DND-41 (cell line): Measurements from ENCODE around the gene KRT80.
"Not testable (repeated sequence)": the region's sequence is repeated elsewhere in the genome, so short reads cannot be mapped to it uniquely, and the experiment has no call there.

Source experiments
- ATAC-seq: fragments of 200-7000 bp; cut with Tn5 transposase; 3 replicates; pipeline ENCODE4 v1.9.1; 2021; ENCODE audit warnings: low read depth; ENCODE audit not compliant: insufficient read depth
- DNase-seq: peaks from one replicate; pipeline ENCODE4 v3.0.0-alpha.2; 2020
- H2AFZ ChIP-seq: 2 replicates; pipeline ENCODE4 v1.6.0; 2012; ENCODE audit warnings: low read depth, low read length
- H3K27ac ChIP-seq: 2 replicates; pipeline ENCODE4 v1.5.1; 2012; ENCODE audit warnings: low read length, inconsistent platforms
- H3K27me3 ChIP-seq: fragments of 200-600 bp; sonication (generic); 2 replicates; pipeline ENCODE4 v1.6.0; 2012; ENCODE audit warnings: low read length, mild to moderate bottlenecking, inconsistent platforms; ENCODE audit not compliant: insufficient read depth, poor library complexity
- H3K36me3 ChIP-seq: 2 replicates; pipeline ENCODE4 v1.5.1; 2012; ENCODE audit warnings: low read length, inconsistent platforms; ENCODE audit not compliant: insufficient read depth
- H3K4me1 ChIP-seq: 2 replicates; pipeline ENCODE4 v1.5.1; 2012; ENCODE audit warnings: mild to moderate bottlenecking, low read length; ENCODE audit not compliant: insufficient read depth
- H3K4me2 ChIP-seq: 2 replicates; pipeline ENCODE4 v1.6.0; 2012; ENCODE audit warnings: mild to moderate bottlenecking, moderate library complexity, low read length, inconsistent platforms; ENCODE audit not compliant: insufficient read depth
- H3K4me3 ChIP-seq, 2 experiments: fragments of 200-600 bp in 1 of 2; shearing (Covaris generic) in 1 of 2; 2 replicates each; pipeline ENCODE4 v1.5.1; 2012 to 2016; ENCODE audit warnings: inconsistent platforms in 2 of 2, low read length in 2 of 2, mild to moderate bottlenecking in 2 of 2, low read depth in 1 of 2, moderate library complexity in 1 of 2
- H3K79me2 ChIP-seq: 2 replicates; pipeline ENCODE4 v1.6.0; 2012; ENCODE audit warnings: low read length, inconsistent platforms; ENCODE audit not compliant: insufficient read depth
- H3K9ac ChIP-seq: 2 replicates; pipeline ENCODE4 v1.6.0; 2012; ENCODE audit warnings: low read depth, mild to moderate bottlenecking, inconsistent platforms, low read length, moderate library complexity
- H3K9me3 ChIP-seq: 2 replicates; pipeline ENCODE4 v1.5.1; 2012; ENCODE audit warnings: low read length, moderate library complexity, mild to moderate bottlenecking, inconsistent platforms; ENCODE audit not compliant: insufficient read depth, severe bottlenecking
- H4K20me1 ChIP-seq: 2 replicates; pipeline ENCODE4 v1.6.0; 2012; ENCODE audit warnings: low read length; ENCODE audit not compliant: insufficient read depth
- EZH2 ChIP-seq: IDR thresholded peaks from 3 replicates; pipeline ENCODE4 v1.6.1; 2012; ENCODE audit warnings: borderline replicate concordance, low read depth, mild to moderate bottlenecking, moderate library complexity, low read length, inconsistent platforms; ENCODE audit not compliant: severe bottlenecking
- TF ChIP-seq, protein P1 (sequence below): IDR thresholded peaks from 2 replicates; pipeline ENCODE4 v1.5.1; 2012; ENCODE audit warnings: borderline replicate concordance, low read length, moderate library complexity, mild to moderate bottlenecking; ENCODE audit not compliant: poor library complexity, severe bottlenecking; ENCODE audit errors: extremely low read depth

KRT80 gene

DNA sequence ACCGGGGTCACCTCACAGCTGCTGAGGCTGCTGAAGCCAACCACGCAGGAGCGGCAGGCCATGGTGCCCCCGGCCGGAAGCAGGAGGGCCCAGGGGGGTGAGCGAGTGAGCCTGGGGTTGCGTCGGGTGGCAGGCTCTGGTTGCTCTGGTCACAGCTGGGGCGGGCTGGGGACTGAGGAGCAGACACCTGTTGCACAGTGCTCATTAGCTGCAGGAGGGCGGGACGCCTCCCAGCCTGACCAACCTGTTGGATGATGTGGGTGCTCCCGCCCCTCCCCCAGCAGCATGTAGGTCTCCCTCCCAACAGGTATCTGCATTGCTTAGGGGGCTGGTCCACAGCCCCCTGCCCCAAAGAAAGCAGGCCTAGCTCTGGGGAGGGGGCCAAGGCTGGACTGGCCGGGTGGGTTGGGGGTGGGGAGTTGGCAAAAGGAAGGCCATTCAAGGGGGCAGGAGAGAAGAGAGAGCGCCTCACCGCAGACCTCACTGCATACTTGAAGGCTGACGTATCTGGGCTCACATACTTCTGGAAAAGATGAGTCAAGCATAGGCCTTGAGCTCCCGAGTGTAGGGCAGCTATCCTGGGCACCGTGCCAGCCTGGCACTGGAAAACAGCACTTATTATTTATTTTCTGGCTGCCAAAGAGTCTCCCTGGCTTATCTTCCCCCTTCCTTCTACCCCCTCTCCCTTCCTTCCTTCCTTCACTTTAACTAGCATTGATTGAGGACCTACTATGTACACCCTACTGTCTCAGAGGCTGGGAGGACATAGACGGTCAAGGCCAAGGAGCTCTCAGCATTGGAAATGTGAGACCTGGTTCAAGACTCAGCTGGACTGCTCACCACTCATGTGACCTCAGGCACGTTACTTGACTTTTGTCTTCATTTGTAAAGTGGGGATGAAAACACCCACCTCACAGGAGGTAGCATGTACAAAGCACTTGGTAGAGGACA is at the start of gene KRT80:
TSS of gene KRT80 (minus strand) at position 174 of the 951 bp plus-strand sequence. CDS start at position 62, 112 bp downstream.
- H3K27me3 ChIP-seq, result peaks cover 16% of the 10 kb centered on the region
- H3K4me2 ChIP-seq, result no peak within 1 kb of the TSS
- H3K4me1 ChIP-seq, result no peaks in the 10 kb centered on the region
- peaks cover 18% of the 10 kb centered on the region for H4K20me1 ChIP-seq
- no peak for DNase-seq
- H2AFZ ChIP-seq, result no peak within 1 kb of the TSS
- H3K9ac ChIP-seq, result no peak within 1 kb of the TSS
- H3K27ac ChIP-seq, result no peak within 1 kb of the TSS
- H3K79me2 ChIP-seq, result no peaks in the 10 kb centered on the region
- TF ChIP-seq, protein P1, sequence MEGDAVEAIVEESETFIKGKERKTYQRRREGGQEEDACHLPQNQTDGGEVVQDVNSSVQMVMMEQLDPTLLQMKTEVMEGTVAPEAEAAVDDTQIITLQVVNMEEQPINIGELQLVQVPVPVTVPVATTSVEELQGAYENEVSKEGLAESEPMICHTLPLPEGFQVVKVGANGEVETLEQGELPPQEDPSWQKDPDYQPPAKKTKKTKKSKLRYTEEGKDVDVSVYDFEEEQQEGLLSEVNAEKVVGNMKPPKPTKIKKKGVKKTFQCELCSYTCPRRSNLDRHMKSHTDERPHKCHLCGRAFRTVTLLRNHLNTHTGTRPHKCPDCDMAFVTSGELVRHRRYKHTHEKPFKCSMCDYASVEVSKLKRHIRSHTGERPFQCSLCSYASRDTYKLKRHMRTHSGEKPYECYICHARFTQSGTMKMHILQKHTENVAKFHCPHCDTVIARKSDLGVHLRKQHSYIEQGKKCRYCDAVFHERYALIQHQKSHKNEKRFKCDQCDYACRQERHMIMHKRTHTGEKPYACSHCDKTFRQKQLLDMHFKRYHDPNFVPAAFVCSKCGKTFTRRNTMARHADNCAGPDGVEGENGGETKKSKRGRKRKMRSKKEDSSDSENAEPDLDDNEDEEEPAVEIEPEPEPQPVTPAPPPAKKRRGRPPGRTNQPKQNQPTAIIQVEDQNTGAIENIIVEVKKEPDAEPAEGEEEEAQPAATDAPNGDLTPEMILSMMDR, result no peak
- no peak for TF ChIP-seq EZH2
- H3K4me3 ChIP-seq, result no peak within 1 kb of the TSS
- H3K9me3 ChIP-seq, result no peaks in the 10 kb centered on the region
- H3K36me3 ChIP-seq, result no peaks in the 10 kb centered on the region
- ATAC-seq, result no peak

DNA sequence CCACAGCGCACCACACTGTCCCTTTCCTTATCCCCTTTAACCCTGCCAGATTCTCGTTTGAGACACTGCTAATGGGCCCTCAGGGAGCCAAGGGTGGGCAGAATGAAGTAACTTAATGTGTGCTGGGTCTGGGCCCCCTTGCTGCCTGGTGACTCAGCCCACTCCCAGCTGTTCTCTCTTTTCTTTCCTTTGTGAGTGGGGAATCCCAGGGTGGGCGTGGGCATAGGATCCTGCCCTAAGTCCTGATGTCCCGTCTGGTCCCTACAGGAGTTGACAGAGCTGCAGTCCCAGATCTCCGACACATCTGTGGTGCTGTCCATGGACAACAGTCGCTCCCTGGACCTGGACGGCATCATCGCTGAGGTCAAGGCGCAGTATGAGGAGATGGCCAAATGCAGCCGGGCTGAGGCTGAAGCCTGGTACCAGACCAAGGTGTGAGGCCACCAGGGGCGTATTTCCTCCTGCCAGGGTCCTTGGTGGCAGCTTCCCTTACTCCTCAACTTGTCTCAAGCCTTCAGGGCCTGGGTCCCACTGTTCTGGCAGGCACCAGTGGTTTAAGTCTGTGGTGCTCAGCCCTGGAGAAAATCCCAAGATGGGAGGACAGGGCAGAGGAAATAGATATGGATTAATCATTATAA is 49.5 kb upstream of the KRT80 start:
- no peak overlapping the region for H3K4me3 ChIP-seq
- TF ChIP-seq EZH2, result no peak
- TF ChIP-seq, protein P1, result no peak
- ATAC-seq (no peak), DNase-seq (no peak)
- H3K27me3 ChIP-seq, result peaks cover 6% of the 10 kb centered on the region
- no peaks in the 10 kb centered on the region for H3K36me3 ChIP-seq
- no peak overlapping the region for H3K27ac ChIP-seq
- H3K9me3 ChIP-seq, result no peaks in the 10 kb centered on the region
- peaks cover 5% of the 10 kb centered on the region; the same call in 1 of the 2 replicates for H4K20me1 ChIP-seq
- H3K4me2 ChIP-seq, result no peak overlapping the region
- no peaks in the 10 kb centered on the region for H3K4me1 ChIP-seq
- H3K79me2 ChIP-seq, result no peaks in the 10 kb centered on the region
- H3K9ac ChIP-seq, result no peak overlapping the region
- H2AFZ ChIP-seq, result no peak overlapping the region

DNA sequence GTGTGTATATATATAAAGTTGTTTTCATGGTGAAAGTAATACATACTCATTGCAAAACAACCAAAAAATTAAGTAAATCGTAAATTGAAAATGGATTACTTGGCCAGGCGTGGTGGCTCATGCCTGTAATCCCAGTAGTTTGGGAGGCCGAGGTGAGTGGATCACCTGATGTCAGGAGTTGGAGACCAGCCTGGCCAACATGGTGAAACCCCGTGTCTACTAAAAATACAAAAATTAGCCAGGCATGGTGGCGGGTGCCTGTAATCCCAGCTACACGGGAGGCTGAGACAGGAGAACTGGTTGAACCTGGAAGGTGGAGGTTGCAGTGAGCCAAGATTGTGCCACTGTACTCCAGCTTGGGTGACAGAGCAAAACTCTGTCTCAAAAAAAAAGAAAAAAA is 48.4 kb upstream of the KRT80 start:
- not testable (repeated sequence) for H3K4me2 ChIP-seq, H2AFZ ChIP-seq, H3K27ac ChIP-seq, H3K79me2 ChIP-seq, H3K9ac ChIP-seq, H3K4me1 ChIP-seq, ATAC-seq, H3K4me3 ChIP-seq, H3K9me3 ChIP-seq, DNase-seq, H3K27me3 ChIP-seq, H4K20me1 ChIP-seq, H3K36me3 ChIP-seq

DNA sequence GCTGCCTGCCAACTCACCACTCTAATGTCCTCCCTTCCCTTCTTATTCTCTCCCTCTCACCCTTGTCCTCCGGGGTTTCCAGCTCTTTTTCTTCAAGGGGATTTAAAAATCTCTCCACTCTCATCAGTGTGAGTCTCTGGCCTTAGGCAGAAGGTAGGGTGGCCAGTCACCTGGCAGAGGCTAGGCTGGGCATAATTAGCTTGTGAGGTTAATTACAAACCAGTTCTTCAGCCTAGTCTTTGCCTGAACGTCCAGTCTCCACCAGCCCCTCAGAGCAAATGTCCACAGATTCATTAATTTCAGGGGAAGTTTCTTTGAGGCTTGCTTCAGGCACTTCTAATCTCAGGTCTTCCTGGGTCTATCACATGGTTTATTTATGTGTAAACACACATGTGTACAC is 48.0 kb upstream of the KRT80 start:
- no peak for TF ChIP-seq EZH2
- TF ChIP-seq, protein P1, result no peak
- no peaks in the 10 kb centered on the region for H3K36me3 ChIP-seq
- H3K4me1 ChIP-seq, result no peaks in the 10 kb centered on the region
- peaks cover 5% of the 10 kb centered on the region; the same call in 1 of the 2 replicates for H4K20me1 ChIP-seq
- H3K9ac ChIP-seq, result no peak overlapping the region
- H3K79me2 ChIP-seq, result no peaks in the 10 kb centered on the region
- H3K4me3 ChIP-seq, result no peak overlapping the region
- H3K27me3 ChIP-seq, result no peaks in the 10 kb centered on the region
- no peaks in the 10 kb centered on the region for H3K9me3 ChIP-seq
- ATAC-seq (no peak), DNase-seq (no peak)
- no peak overlapping the region for H2AFZ ChIP-seq
- H3K27ac ChIP-seq, result no peak overlapping the region
- H3K4me2 ChIP-seq, result no peak overlapping the region
